ENCODE measurements around the gene IL1F10. TPM values are rescaled to one million over a fixed set of nuclear protein-coding genes. Genes with fewer than 3 reads are reported as not detected.
A peak's percentile ranks its signal among the peaks of the same experiment; 100 is the strongest.
"Not testable (repeated sequence)": the region's sequence is repeated elsewhere in the genome, so short reads cannot be mapped to it uniquely, and the experiment has no call there.

IL1F10 gene
- polyA plus RNA-seq, 3 donors from 2014 or later, result not detected

GRCh38 chr2:113079131-113079530 lies 11.4 kb downstream of the IL1F10 start:
- no peaks in the 10 kb centered on the region for H3K36me3 Mint-ChIP-seq

GRCh38 chr2:113080134-113080533 lies 12.4 kb downstream of the IL1F10 start:
- Mint-ChIP-seq H3K4me3 (no peak overlapping the region), H3K27me3 (ENCODE audit: low read depth in 3 of 3) (peaks cover 1 to 6% (median 4%) of the 10 kb centered on the region in 3 donors), H3K36me3 (no peaks in the 10 kb centered on the region), H3K27ac (no peak overlapping the region), H3K9me3 (no peaks in the 10 kb centered on the region), H3K4me1 (peaks cover 1 to 2% of the 10 kb centered on the region in 2 donors)
- DNase-seq, result peak in 2 of 3 donors; percentile 12 to 18

More at GRCh38 chr2:113079131-113079530, 11.4 kb downstream of the IL1F10 start:
- Mint-ChIP-seq H3K4me3 (no peak overlapping the region), H3K27me3 (ENCODE audit: low read depth in 3 of 3) (peaks cover 1 to 6% (median 4%) of the 10 kb centered on the region in 3 donors), H3K4me1 (peaks cover 5 to 6% of the 10 kb centered on the region in 2 donors), H3K27ac (no peak overlapping the region), H3K9me3 (no peaks in the 10 kb centered on the region)
- no peak for DNase-seq

GRCh38 chr2:113081488-113082210 lies 13.9 kb downstream of the IL1F10 start:
- no peaks in the 10 kb centered on the region for H3K36me3 Mint-ChIP-seq
- no peaks in the 10 kb centered on the region for H3K4me1 Mint-ChIP-seq
- no peak for DNase-seq
- H3K27ac Mint-ChIP-seq, result no peak overlapping the region
- H3K27me3 Mint-ChIP-seq (ENCODE audit: low read depth in 3 of 3), result peaks cover 1 to 9% (median 4%) of the 10 kb centered on the region in 3 donors
- H3K4me3 Mint-ChIP-seq, result no peak overlapping the region
- H3K9me3 Mint-ChIP-seq, result no peaks in the 10 kb centered on the region

- Mint-ChIP-seq H3K4me3 (no peak overlapping the region), H3K27me3 (ENCODE audit: low read depth in 3 of 3) (peaks cover 1 to 6% (median 4%) of the 10 kb centered on the region in 3 donors), H3K4me1 (no peaks in the 10 kb centered on the region), H3K36me3 (no peaks in the 10 kb centered on the region), H3K9me3 (no peaks in the 10 kb centered on the region), H3K27ac (peak overlapping the region in 1 of 6 donors; percentile 5)
- DNase-seq, result no peak
Measured at GRCh38 chr2:113083296-113083695, 15.5 kb downstream of the IL1F10 start.

- no peak for DNase-seq
- no peak overlapping the region for H3K4me3 Mint-ChIP-seq
- peaks cover 1 to 6% (median 2%) of the 10 kb centered on the region in 3 donors for H3K27me3 Mint-ChIP-seq (ENCODE audit: low read depth in 3 of 3)
- no peaks in the 10 kb centered on the region for H3K4me1 Mint-ChIP-seq
- no peaks in the 10 kb centered on the region for H3K36me3 Mint-ChIP-seq
- no peak overlapping the region for H3K27ac Mint-ChIP-seq
- H3K9me3 Mint-ChIP-seq, result no peaks in the 10 kb centered on the region
Measured at GRCh38 chr2:113084249-113085000, 16.7 kb downstream of the IL1F10 start.

GRCh38 chr2:113085542-113085941 lies 17.8 kb downstream of the IL1F10 start:
- no peak for DNase-seq
- Mint-ChIP-seq H3K27me3 (ENCODE audit: low read depth in 3 of 3) (peaks cover 1 to 6% (median 2%) of the 10 kb centered on the region in 3 donors), H3K4me3 (no peak overlapping the region), H3K9me3 (no peaks in the 10 kb centered on the region), H3K27ac (no peak overlapping the region), H3K36me3 (no peaks in the 10 kb centered on the region), H3K4me1 (no peaks in the 10 kb centered on the region)

GRCh38 chr2:113088213-113088992 lies 20.6 kb downstream of the IL1F10 start:
- Mint-ChIP-seq H3K27me3 (ENCODE audit: low read depth in 3 of 3) (peaks cover 0 to 4% (median 1%) of the 10 kb centered on the region in 3 donors), H3K4me3 (no peak overlapping the region), H3K36me3 (no peaks in the 10 kb centered on the region), H3K4me1 (no peaks in the 10 kb centered on the region), H3K27ac (no peak overlapping the region), H3K9me3 (no peaks in the 10 kb centered on the region)
- DNase-seq, result no peak

- H3K9me3 Mint-ChIP-seq, result no peaks in the 10 kb centered on the region
- no peaks in the 10 kb centered on the region for H3K36me3 Mint-ChIP-seq
- H3K27ac Mint-ChIP-seq, result no peak overlapping the region
- no peaks in the 10 kb centered on the region for H3K4me1 Mint-ChIP-seq
- H3K4me3 Mint-ChIP-seq, result no peak overlapping the region
- DNase-seq, result no peak
- peaks cover 0 to 9% (median 0%) of the 10 kb centered on the region in 3 donors for H3K27me3 Mint-ChIP-seq (ENCODE audit: low read depth in 3 of 3)
Measured at GRCh38 chr2:113089916-113090315, 22.1 kb downstream of the IL1F10 start.

- H3K27me3 Mint-ChIP-seq (ENCODE audit: low read depth in 3 of 3), result peaks cover 0 to 5% (median 3%) of the 10 kb centered on the region in 3 donors
- no peaks in the 10 kb centered on the region for H3K36me3 Mint-ChIP-seq
- DNase-seq, result no peak
- H3K27ac Mint-ChIP-seq, result no peak overlapping the region
- no peak overlapping the region for H3K4me3 Mint-ChIP-seq
- H3K9me3 Mint-ChIP-seq, result no peaks in the 10 kb centered on the region
- no peaks in the 10 kb centered on the region for H3K4me1 Mint-ChIP-seq
Measured at GRCh38 chr2:113091231-113091896, 23.6 kb downstream of the IL1F10 start.

- Mint-ChIP-seq H3K4me1 (peaks cover 6 to 7% of the 10 kb centered on the region in 2 donors), H3K9me3 (peaks cover 0 to 2% (median 0%) of the 10 kb centered on the region in 6 donors), H3K36me3 (no peaks in the 10 kb centered on the region), H3K4me3 (no peak overlapping the region), H3K27me3 (ENCODE audit: low read depth in 3 of 3) (peaks cover 3 to 5% (median 4%) of the 10 kb centered on the region in 3 donors), H3K27ac (no peak overlapping the region)
- no peak for DNase-seq
Measured at GRCh38 chr2:113092864-113093612, 25.3 kb downstream of the IL1F10 start.

- Mint-ChIP-seq H3K4me3 (no peak overlapping the region), H3K27me3 (ENCODE audit: low read depth in 3 of 3) (peaks cover 3 to 5% (median 4%) of the 10 kb centered on the region in 3 donors), H3K4me1 (peaks cover 11 to 13% of the 10 kb centered on the region in 2 donors), H3K36me3 (no peaks in the 10 kb centered on the region), H3K9me3 (peaks cover 0 to 2% (median 0%) of the 10 kb centered on the region in 6 donors), H3K27ac (no peak overlapping the region)
- no peak for DNase-seq
Measured at GRCh38 chr2:113093613-113093977, 25.8 kb downstream of the IL1F10 start.

GRCh38 chr2:113096306-113096705 lies 28.5 kb downstream of the IL1F10 start:
- DNase-seq; H3K27me3 Mint-ChIP-seq (ENCODE audit: low read depth in 3 of 3); H3K9me3 Mint-ChIP-seq; H3K36me3 Mint-ChIP-seq; H3K4me3 Mint-ChIP-seq; H3K27ac Mint-ChIP-seq: not testable (repeated sequence)
- peaks cover 11 to 13% of the 10 kb centered on the region in 2 donors for H3K4me1 Mint-ChIP-seq
